Measurements from ENCODE around the gene CCDC54.

GRCh38 chr3:107402214-107402613, 25.0 kb downstream of the CCDC54 start:
- TF ChIP-seq POLR2A (IDR thresholded peaks at IDR 0.05): no peak
- TF ChIP-seq POLR2AphosphoS5 (IDR thresholded peaks at IDR 0.05): no peak
- TF ChIP-seq CTCF (IDR thresholded peaks at IDR 0.05): no peak

Measured in transverse colon (tissue), 4 donors.